Fibroblast of skin of left quadriceps (primary cell): ENCODE results near the gene STN1.

ENCODE experiments used
- DNase-seq, 2 experiments: peaks; one replicate each; pipeline ENCODE4 v3.0.0-alpha.2; 2013; ENCODE audit warnings: low read depth in 2 of 2

The STN1 gene

GRCh38 chr10:103894441-103894864 lies 23.5 kb downstream of the STN1 start:
- DNase-seq: no peak

- DNase-seq: no peak
Measured at GRCh38 chr10:103893817-103894216, 24.2 kb downstream of the STN1 start.

- DNase-seq: no peak
Measured at GRCh38 chr10:103892181-103892580, 25.8 kb downstream of the STN1 start.

- DNase-seq: no peak
Measured at GRCh38 chr10:103890688-103891087, 27.3 kb downstream of the STN1 start.

- no peak for DNase-seq
Measured at GRCh38 chr10:103890194-103890658, 27.8 kb downstream of the STN1 start.

GRCh38 chr10:103889121-103889720 lies 28.8 kb downstream of the STN1 start:
- no peak for DNase-seq

GRCh38 chr10:103888113-103888841 lies 29.7 kb downstream of the STN1 start:
- DNase-seq: peak; percentile 61 to 62

GRCh38 chr10:103885617-103886016 lies 32.4 kb downstream of the STN1 start:
- peak; percentile 47 to 50 for DNase-seq

- peak in 1 of 2 experiments; percentile 24 for DNase-seq
Measured at GRCh38 chr10:103884681-103885139, 33.3 kb downstream of the STN1 start.

- no peak for DNase-seq
Measured at GRCh38 chr10:103882285-103883007, 35.5 kb downstream of the STN1 start.

- DNase-seq: no peak
Measured at GRCh38 chr10:103881416-103882284, 36.3 kb downstream of the STN1 start.

- DNase-seq: no peak
Measured at GRCh38 chr10:103879831-103880230, 38.2 kb downstream of the STN1 start.

- DNase-seq: no peak
Measured at GRCh38 chr10:103879409-103879808, 38.6 kb downstream of the STN1 start.

GRCh38 chr10:103877861-103878260 lies 40.1 kb downstream of the STN1 start:
- DNase-seq: no peak

GRCh38 chr10:103876155-103876554 lies 41.8 kb downstream of the STN1 start:
- DNase-seq: no peak

- no peak for DNase-seq
Measured at GRCh38 chr10:103874730-103875129, 43.3 kb downstream of the STN1 start.

- no peak for DNase-seq
Measured at GRCh38 chr10:103872137-103872931, 45.6 kb downstream of the STN1 start.

- no peak for DNase-seq
Measured at GRCh38 chr10:103871006-103871405, 47.0 kb downstream of the STN1 start.

GRCh38 chr10:103870516-103870915 lies 47.5 kb downstream of the STN1 start:
- peak; percentile 74 to 79 for DNase-seq

GRCh38 chr10:103869336-103869735 lies 48.6 kb downstream of the STN1 start:
- no peak for DNase-seq

GRCh38 chr10:103868200-103868599 lies 49.8 kb downstream of the STN1 start:
- no peak for DNase-seq
